ENCODE data around the gene PPIL4. TPM values are rescaled to one million over a fixed set of nuclear protein-coding genes. Genes with fewer than 3 reads are reported as not detected.
"Not testable (repeated sequence)": the region's sequence is repeated elsewhere in the genome, so short reads cannot be mapped to it uniquely, and the experiment has no call there.

PPIL4 gene
- total RNA-seq, 1 experiment from 2014 or later, result 28.7 TPM

DNA sequence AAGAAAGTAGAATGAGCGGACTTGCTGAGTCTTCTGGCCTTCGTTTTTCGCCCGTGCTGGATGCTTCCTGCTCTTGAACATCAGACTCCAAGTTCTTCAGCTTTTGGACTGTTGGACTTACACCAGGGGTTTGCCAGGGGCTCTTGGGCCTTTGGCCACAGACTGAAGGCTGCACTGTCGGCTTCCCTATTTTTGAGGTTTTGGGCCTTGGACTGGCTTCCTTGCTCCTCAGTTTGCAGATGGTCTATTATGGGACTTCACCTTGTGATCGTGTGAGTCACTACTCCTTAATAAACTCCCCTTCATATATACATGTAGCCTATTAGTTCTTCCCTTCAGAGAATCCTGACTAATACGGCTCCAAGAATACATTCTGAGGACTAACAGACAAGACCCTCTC lies 83.1 kb downstream of the PPIL4 start:
- DNase-seq (ENCODE audit: extremely low read depth, low read depth), result not testable (repeated sequence)

DNA sequence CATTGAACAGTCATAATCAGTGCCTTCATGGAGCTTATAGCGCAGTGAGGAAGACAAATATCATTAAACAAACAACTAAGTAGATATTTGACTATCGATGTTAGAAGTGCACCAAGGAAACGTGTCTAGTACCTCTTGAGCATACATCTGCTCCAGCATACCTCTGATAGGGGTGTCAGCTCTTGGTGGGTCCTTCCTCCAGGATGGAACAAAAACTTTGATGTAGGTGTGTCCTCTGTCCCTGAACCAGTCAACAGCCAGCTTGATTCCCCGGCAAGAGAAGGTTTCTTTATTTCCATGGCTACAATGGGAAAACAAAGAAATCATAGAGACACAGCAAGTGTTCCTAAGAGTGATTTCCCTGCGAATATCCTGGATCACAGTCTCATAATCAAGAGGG lies 84.2 kb downstream of the PPIL4 start:
- no peak for DNase-seq (ENCODE audit: extremely low read depth, low read depth)

DNA sequence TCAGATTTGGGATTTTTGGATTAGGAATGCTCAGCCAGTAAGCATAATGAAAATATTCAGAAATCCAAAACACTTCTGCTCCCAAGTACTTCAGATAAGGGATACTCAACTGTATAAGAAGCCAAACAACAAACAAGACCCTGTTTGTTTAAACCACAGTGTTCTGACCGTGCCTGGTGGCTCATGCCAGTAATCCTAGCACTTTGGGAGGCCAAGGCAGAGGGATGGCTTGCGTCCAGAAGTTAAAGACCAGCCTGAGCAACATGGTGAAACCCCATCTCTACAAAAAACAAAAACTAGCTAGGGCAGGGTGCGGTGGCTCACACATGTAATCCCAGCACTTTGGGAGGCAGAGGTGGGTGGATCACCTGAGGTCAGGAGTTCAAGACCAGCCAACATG lies 85.6 kb downstream of the PPIL4 start:
- DNase-seq (ENCODE audit: extremely low read depth, low read depth), result not testable (repeated sequence)

DNA sequence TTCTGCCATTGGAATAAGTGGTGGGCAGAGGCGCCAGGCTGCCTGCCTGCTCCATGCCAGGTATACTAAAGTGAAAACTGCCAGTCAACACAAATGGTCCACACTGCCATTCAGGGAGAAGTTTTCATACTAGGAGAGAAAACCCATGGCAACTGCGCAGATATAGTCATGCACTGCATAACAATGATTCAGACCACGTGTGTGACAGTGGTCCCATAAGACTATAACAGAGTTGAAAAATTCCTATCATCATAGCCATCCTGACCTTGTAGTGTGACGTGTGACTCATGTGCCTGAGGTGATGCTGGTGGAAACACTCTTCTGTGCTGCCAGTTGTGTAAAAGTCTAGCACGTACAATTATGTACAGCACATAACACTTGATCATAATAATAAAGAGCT lies 86.1 kb downstream of the PPIL4 start:
- DNase-seq (ENCODE audit: extremely low read depth, low read depth), result no peak

DNA sequence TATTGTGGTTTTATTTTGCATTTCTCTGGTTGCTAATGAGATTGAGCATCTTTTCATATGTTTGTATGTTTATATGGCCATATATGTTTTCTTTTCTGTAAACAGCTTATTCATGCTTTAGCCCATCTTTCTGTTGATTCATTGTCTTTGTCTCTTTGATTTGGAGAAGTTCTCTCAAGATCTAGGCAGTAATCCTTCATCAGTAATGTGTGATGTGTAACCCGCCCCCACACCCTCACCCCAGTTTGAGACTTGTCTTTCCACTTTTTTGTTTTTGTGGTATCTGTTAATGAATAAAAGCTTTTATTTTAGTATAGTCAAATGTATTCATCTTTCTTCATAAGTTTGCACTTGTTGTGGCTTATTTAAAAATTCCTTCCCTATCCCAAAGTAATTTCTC lies 87.0 kb downstream of the PPIL4 start:
- no peak for DNase-seq (ENCODE audit: extremely low read depth, low read depth)

DNA sequence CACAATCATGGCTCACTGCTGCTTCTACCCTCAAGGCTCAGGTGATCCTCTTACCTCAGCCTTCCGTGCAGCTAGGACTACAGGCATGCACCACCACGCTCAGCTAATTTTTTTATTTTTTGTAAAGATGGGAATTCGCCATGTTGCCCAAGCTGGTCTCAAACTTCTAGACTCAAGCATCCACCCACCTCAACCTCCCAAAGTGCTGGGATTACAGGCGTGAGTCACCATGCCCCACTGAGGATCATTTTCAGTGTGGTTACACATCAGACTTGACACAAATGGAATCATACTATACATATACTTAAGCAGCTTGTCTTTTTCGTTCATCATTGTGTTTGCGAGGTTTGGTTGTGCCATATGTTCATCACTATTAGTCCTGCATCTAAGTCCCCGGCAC lies 87.6 kb downstream of the PPIL4 start:
- no peak for DNase-seq (ENCODE audit: extremely low read depth, low read depth)

DNA sequence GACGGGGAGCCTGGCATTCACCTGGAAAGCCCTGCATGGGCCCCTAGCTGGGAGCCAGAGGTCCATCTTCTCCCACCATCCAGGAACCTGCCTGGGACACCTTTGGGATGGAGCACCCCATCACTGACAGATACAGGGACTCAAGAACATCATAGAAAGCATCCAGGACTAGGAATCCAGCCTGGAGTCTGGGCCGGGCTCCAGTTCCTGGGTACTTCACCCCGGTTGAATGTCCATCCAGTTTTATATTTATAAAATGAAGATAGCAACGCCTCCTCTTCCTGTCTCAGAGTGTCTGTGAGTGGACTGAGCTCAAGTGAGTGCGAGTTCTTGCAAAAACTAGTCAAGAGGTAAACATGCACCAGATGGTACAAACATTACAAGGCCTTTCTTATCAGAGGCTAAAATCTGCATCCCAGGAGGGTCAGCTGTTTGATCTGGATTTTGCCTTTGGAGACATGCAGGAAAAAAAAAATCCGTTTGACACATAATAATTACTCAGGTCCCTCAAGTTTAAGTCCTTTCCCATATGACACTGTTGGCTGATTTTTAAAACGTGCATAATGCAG lies 88.4 kb downstream of the PPIL4 start:
- no peak for DNase-seq (ENCODE audit: extremely low read depth, low read depth)

DNA sequence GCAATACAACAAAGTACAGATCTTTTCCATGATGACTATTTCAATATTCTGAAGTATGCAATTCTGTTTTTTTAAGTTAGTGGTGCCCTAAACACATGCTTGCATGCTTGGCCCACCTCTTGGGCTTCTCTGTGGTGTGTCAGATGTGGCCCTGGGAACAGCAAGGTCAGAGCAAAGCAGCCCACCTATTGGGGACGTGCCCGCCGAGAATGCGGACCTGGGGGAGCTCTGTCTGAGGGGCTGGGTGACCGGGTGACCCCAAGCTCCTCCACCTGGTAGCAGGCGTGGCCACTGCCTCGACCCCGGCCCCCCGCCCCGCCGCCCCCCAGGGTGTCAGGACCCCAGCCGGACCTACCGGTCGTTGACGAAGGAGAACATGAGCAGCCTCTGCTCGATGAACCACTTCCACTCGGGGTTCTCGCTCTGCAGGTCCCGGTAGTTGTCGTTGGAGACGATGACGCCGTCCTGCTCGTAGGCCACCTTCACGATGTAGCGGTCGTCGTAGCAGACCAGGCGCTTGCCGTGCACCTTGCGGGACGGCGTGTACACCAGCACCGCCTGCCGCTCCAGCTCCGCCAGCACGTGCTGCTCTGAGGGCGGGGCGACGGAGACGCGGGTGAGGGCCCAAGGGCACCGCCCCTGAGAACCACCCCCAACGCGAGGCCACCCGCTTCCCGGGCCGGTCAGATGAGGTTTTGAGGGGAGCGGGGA lies 89.4 kb downstream of the PPIL4 start:
- no peak for DNase-seq (ENCODE audit: extremely low read depth, low read depth)

DNA sequence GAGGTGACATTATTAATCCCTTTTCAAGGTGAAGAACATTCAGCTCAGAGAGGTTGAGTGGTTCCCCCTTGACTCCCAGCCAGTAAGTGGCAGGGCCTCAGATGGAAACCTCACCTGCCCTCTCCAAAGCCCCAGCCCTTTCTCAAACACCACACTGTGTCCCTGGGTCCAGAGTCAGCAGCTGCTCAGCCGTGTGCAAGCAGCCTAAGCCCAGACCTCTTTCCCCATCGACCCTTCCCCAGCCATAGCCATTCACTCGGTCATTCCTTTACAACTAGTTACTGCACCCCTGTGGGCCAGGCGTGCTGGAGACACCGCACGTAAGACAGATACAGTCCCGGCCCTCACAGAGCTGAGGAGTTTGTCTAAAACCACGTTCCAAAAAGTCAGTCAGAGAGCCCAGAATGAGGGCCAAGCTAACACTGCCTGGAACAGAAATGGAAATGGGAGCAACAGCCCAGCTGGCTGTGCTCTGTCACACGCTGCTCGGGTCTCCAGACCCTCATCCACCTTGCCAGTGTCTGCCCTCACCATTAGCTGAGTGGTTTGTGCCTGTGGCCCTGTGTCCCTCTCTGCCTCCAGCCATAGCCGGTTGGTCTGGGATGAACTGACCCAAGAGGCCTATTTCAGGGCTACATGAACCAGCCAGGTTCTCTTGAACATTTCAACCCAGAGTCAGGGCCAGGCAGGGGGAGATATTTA lies 90.7 kb downstream of the PPIL4 start:
- DNase-seq (ENCODE audit: extremely low read depth, low read depth), result no peak

Small RNA genes within 50 kb of the gene (small RNA-seq; reads per million reads assigned to genes)
- gene RF00410 (0 reads per million in 2 experiments), gene RNU7-3P (0.10 to 0.59 reads per million in 2 experiments)

Other genes with a start within 250 kb of the PPIL4 start
- gene TAB2, start 228.3 kb downstream of the PPIL4 start, total RNA-seq (2014; rRNA removed; shearing (Covaris generic)), result 13.4 and 13.9 TPM in 2 replicates
- 0.23 and 0.87 TPM in 2 replicates for gene SUMO4, start 145.8 kb downstream of the PPIL4 start, total RNA-seq (2014; rRNA removed; shearing (Covaris generic))
- 0.02 TPM in 1 of 2 replicates, not detected in the other for gene ZC3H12D, start 61.0 kb downstream of the PPIL4 start, total RNA-seq (2014; rRNA removed; shearing (Covaris generic))
- gene GINM1, start 20.3 kb upstream of the PPIL4 start, total RNA-seq (2014; rRNA removed; shearing (Covaris generic)), result 34.6 and 40.3 TPM in 2 replicates
- gene KATNA1, start 102.7 kb upstream of the PPIL4 start, total RNA-seq (2014; rRNA removed; shearing (Covaris generic)), result 24.2 and 29.3 TPM in 2 replicates
- gene LATS1, start 172.1 kb upstream of the PPIL4 start, total RNA-seq (2014; rRNA removed; shearing (Covaris generic)), result 15.8 and 16.9 TPM in 2 replicates
- gene NUP43, start 200.5 kb upstream of the PPIL4 start, total RNA-seq (2014; rRNA removed; shearing (Covaris generic)), result 25.4 and 29.1 TPM in 2 replicates
- gene PCMT1, start 203.7 kb upstream of the PPIL4 start, total RNA-seq (2014; rRNA removed; shearing (Covaris generic)), result 79.5 and 86.6 TPM in 2 replicates

Data from NCI-H460 (cell line).